Natural killer cell treated with Interleukin-12 subunit alpha and Interleukin-12 subunit beta and Interleukin-15 and Interleukin-18, amount 100 ng/mL, for 72 hours (primary cell): ENCODE measurements around the gene TLCD3A. TPM values are rescaled to one million over a fixed set of nuclear protein-coding genes. Genes with fewer than 3 reads are reported as not detected.
"Not testable (repeated sequence)": the region's sequence is repeated elsewhere in the genome, so short reads cannot be mapped to it uniquely, and the experiment has no call there.

Experiments
- ATAC-seq, 2 donors: fragments of 150-1000 bp; cut with Tn5 transposase in 1 of 2; sonication (Bioruptor Pico), chemical (Tn5 transposase) in 1 of 2; 2 replicates each; pipeline ENCODE4 v1.10.0; 2021
- DNase-seq: peaks from one replicate; pipeline ENCODE4 v3.0.0; 2022; ENCODE audit warnings: low spot score
- H3K27ac Mint-ChIP-seq, 2 donors: 1 replicate in 1 of 2; 2 replicates in 1 of 2; pipeline ENCODE4 v1.8.0; 2022; ENCODE audit warnings: mixed read lengths in 2 of 2, mild to moderate bottlenecking in 1 of 2, moderate library complexity in 1 of 2
- H3K27me3 Mint-ChIP-seq, 2 donors: 1 replicate in 1 of 2; 2 replicates in 1 of 2; pipeline ENCODE4 v1.8.0; 2022; ENCODE audit warnings: mixed read lengths in 2 of 2
- H3K36me3 Mint-ChIP-seq: one replicate; pipeline ENCODE4 v1.8.0; 2022; ENCODE audit warnings: mixed read lengths
- H3K4me1 Mint-ChIP-seq, 2 donors: 1 replicate in 1 of 2; 2 replicates in 1 of 2; pipeline ENCODE4 v1.8.0; 2022; ENCODE audit warnings: low read depth in 2 of 2, mixed read lengths in 2 of 2, mild to moderate bottlenecking in 1 of 2
- H3K4me3 Mint-ChIP-seq: one replicate; pipeline ENCODE4 v1.8.0; 2022; ENCODE audit warnings: mixed read lengths
- H3K9me3 Mint-ChIP-seq: 2 replicates; pipeline ENCODE4 v1.8.0; 2022; ENCODE audit warnings: mixed read lengths
- total RNA-seq, 2 donors: library from RNA; stranded (reverse); gene quantifications; one replicate each; pipeline ENCODE4 v1.2.3, GENCODE V29; 2022

The TLCD3A gene
- total RNA-seq, 2 donors from 2014 or later: 15.5 to 17.8 TPM

GRCh38 chr17:746783-747629 lies 14.6 kb downstream of the TLCD3A start:
- ATAC-seq: no peak
- Mint-ChIP-seq H3K4me1 (peaks cover 32 to 33% of the 10 kb centered on the region in 2 donors), H3K4me3 (no peak overlapping the region), H3K36me3 (peaks cover 14% of the 10 kb centered on the region), H3K27ac (no peak overlapping the region), H3K9me3 (peaks cover 4% of the 10 kb centered on the region), H3K27me3 (no peaks in the 10 kb centered on the region)
- no peak for DNase-seq

GRCh38 chr17:748604-749003 lies 16.2 kb downstream of the TLCD3A start:
- Mint-ChIP-seq H3K4me3 (peak overlapping the region; percentile 20), H3K36me3 (peaks cover 14% of the 10 kb centered on the region), H3K4me1 (peaks cover 39% of the 10 kb centered on the region in 2 donors)
- not testable (repeated sequence) for DNase-seq, H3K9me3 Mint-ChIP-seq, H3K27ac Mint-ChIP-seq, H3K27me3 Mint-ChIP-seq, ATAC-seq

GRCh38 chr17:749359-749758 lies 17.0 kb downstream of the TLCD3A start:
- H3K4me3 Mint-ChIP-seq: peak overlapping the region; percentile 31
- not testable (repeated sequence) for H3K27me3 Mint-ChIP-seq, H3K27ac Mint-ChIP-seq, H3K9me3 Mint-ChIP-seq, ATAC-seq, DNase-seq
- H3K4me1 Mint-ChIP-seq: peaks cover 39% of the 10 kb centered on the region in 2 donors
- H3K36me3 Mint-ChIP-seq: peaks cover 14% of the 10 kb centered on the region

GRCh38 chr17:750431-751037 lies 18.1 kb downstream of the TLCD3A start:
- peaks cover 4% of the 10 kb centered on the region for H3K9me3 Mint-ChIP-seq
- peaks cover 39 to 42% of the 10 kb centered on the region in 2 donors for H3K4me1 Mint-ChIP-seq
- H3K27me3 Mint-ChIP-seq: no peaks in the 10 kb centered on the region
- H3K27ac Mint-ChIP-seq: peak overlapping the region; percentile 83 to 87
- DNase-seq (no peak), ATAC-seq (no peak)
- peaks cover 14% of the 10 kb centered on the region for H3K36me3 Mint-ChIP-seq
- H3K4me3 Mint-ChIP-seq: peak overlapping the region; percentile 96

GRCh38 chr17:751269-752001 lies 19.0 kb downstream of the TLCD3A start:
- Mint-ChIP-seq H3K27me3 (no peaks in the 10 kb centered on the region), H3K36me3 (peaks cover 14% of the 10 kb centered on the region), H3K4me1 (peaks cover 39 to 42% of the 10 kb centered on the region in 2 donors), H3K9me3 (peaks cover 4% of the 10 kb centered on the region), H3K27ac (peak overlapping the region; percentile 83 to 87), H3K4me3 (peak overlapping the region; percentile 96)
- ATAC-seq (peak; percentile 68 to 71), DNase-seq (peak; percentile 76)

- peak; percentile 95 for DNase-seq
- Mint-ChIP-seq H3K27ac (peak within 1 kb of the TSS; percentile 83 to 87), H3K4me3 (peak within 1 kb of the TSS; percentile 96), H3K27me3 (no peaks in the 10 kb centered on the region), H3K9me3 (peaks cover 4% of the 10 kb centered on the region), H3K4me1 (peaks cover 39 to 42% of the 10 kb centered on the region in 2 donors), H3K36me3 (peaks cover 14% of the 10 kb centered on the region)
- ATAC-seq: peak; percentile 93 to 94
These were observed 19.7 kb downstream of the TLCD3A start, which contains the start of gene GEMIN4 for GRCh38 chr17:752002-752619. Gene GEMIN4 (minus strand): TSS chr17:752264. CDS start chr17:752142, 122 bp downstream.

GRCh38 chr17:752620-753219 lies 20.3 kb downstream of the TLCD3A start:
- Mint-ChIP-seq H3K4me3 (peak overlapping the region; percentile 96), H3K9me3 (peaks cover 4% of the 10 kb centered on the region), H3K36me3 (peaks cover 14% of the 10 kb centered on the region), H3K4me1 (peaks cover 38 to 42% of the 10 kb centered on the region in 2 donors), H3K27ac (peak overlapping the region; percentile 83 to 87), H3K27me3 (no peaks in the 10 kb centered on the region)
- DNase-seq (no peak), ATAC-seq (no peak)

- Mint-ChIP-seq H3K27ac (no peak overlapping the region), H3K9me3 (peaks cover 4% of the 10 kb centered on the region), H3K27me3 (no peaks in the 10 kb centered on the region), H3K4me1 (peaks cover 31 to 35% of the 10 kb centered on the region in 2 donors), H3K36me3 (peaks cover 7% of the 10 kb centered on the region), H3K4me3 (peak overlapping the region; percentile 34)
- DNase-seq (no peak), ATAC-seq (no peak)
These were observed 21.0 kb downstream of the TLCD3A start for GRCh38 chr17:753418-753817.

GRCh38 chr17:755319-755961 lies 23.0 kb downstream of the TLCD3A start:
- H3K27ac Mint-ChIP-seq: peak overlapping the region in 1 of 2 donors; percentile 27
- H3K4me1 Mint-ChIP-seq: peaks cover 18 to 23% of the 10 kb centered on the region in 2 donors
- H3K9me3 Mint-ChIP-seq, ATAC-seq, H3K27me3 Mint-ChIP-seq, H3K4me3 Mint-ChIP-seq, H3K36me3 Mint-ChIP-seq, DNase-seq: not testable (repeated sequence)

- not testable (repeated sequence) for H3K4me3 Mint-ChIP-seq, DNase-seq, H3K36me3 Mint-ChIP-seq, H3K27me3 Mint-ChIP-seq, H3K9me3 Mint-ChIP-seq, ATAC-seq
- peak overlapping the region in 1 of 2 donors; percentile 27 for H3K27ac Mint-ChIP-seq
- peaks cover 12 to 18% of the 10 kb centered on the region in 2 donors for H3K4me1 Mint-ChIP-seq
These were observed 23.7 kb downstream of the TLCD3A start for GRCh38 chr17:756010-756567.

- DNase-seq (no peak), ATAC-seq (no peak)
- Mint-ChIP-seq H3K27me3 (no peaks in the 10 kb centered on the region), H3K4me3 (no peak overlapping the region), H3K36me3 (peaks cover 7% of the 10 kb centered on the region), H3K27ac (no peak overlapping the region), H3K9me3 (no peaks in the 10 kb centered on the region), H3K4me1 (peaks cover 0 to 3% of the 10 kb centered on the region in 2 donors)
These were observed 27.6 kb downstream of the TLCD3A start for GRCh38 chr17:759964-760363.

- H3K4me3 Mint-ChIP-seq: no peak overlapping the region
- H3K4me1 Mint-ChIP-seq: no peaks in the 10 kb centered on the region
- no peak for DNase-seq
- no peak overlapping the region for H3K27ac Mint-ChIP-seq
- ATAC-seq: no peak
- H3K36me3 Mint-ChIP-seq: peaks cover 11% of the 10 kb centered on the region
- no peaks in the 10 kb centered on the region for H3K9me3 Mint-ChIP-seq
- H3K27me3 Mint-ChIP-seq: no peaks in the 10 kb centered on the region
These were observed 28.0 kb downstream of the TLCD3A start for GRCh38 chr17:760371-760770.
